H1 (cell line): ENCODE results near the gene CENPI. TPM values are rescaled to one million over a fixed set of nuclear protein-coding genes. Genes with fewer than 3 reads are reported as not detected.

Experiments used
- CHD1 ChIP-seq: IDR thresholded peaks from 2 replicates; pipeline ENCODE4 v1.6.1; 2012; ENCODE audit warnings: low read depth, low read length, improper control_type of control experiment
- POLR2AphosphoS5 ChIP-seq: IDR thresholded peaks from 2 replicates; pipeline ENCODE4 v1.6.1; 2011; ENCODE audit warnings: low read depth, low read length
- ZNF274 ChIP-seq: IDR thresholded peaks from 2 replicates; pipeline ENCODE4 v1.7.0; 2012; ENCODE audit warnings: low read length, borderline replicate concordance; ENCODE audit errors: extremely low read depth
- polyA plus RNA-seq, 7 experiments: library from polyadenylated mRNA; depleted of rRNA in 3 of 7; stranded (reverse) in 5 of 7; unstranded in 2 of 7; fragments of >200 nt in 5 of 7; fragments of 200-250 nt in 2 of 7; gene quantifications; 1 replicate in 5 of 7; 2 replicates in 1 of 7; 4 replicates in 1 of 7; pipeline versions ENCODE4 v1.2.1 to v1.2.3, GENCODE V29; 2011 to 2013; ENCODE audit warnings: missing spikeins in 2 of 7, mixed read lengths in 2 of 7
- total RNA-seq: library from RNA; stranded (reverse); fragmentation: NEBNext Ultra II Directional; extraction: Animal tissue kit (Norgen Biotek cat#: 25700); gene quantifications from 2 replicates; pipeline ENCODE4 v1.2.1, GENCODE V29; 2021
- TF ChIP-seq, protein P1 (sequence below), 3 experiments: IDR thresholded peaks; 1 replicate in 2 of 3; 2 replicates in 1 of 3; pipeline versions ENCODE4 v1.5.1 to v1.6.1; 2011; ENCODE audit warnings: low read length in 3 of 3, mild to moderate bottlenecking in 3 of 3, inconsistent platforms in 2 of 3, low read depth in 1 of 3, moderate library complexity in 1 of 3; ENCODE audit not compliant: insufficient read depth in 1 of 3; ENCODE audit errors: control extremely low read depth in 1 of 3

The CENPI gene
- total and polyA plus RNA-seq, 2 of the 8 experiments (the other 6 are each of a cell fraction or from before 2014, with no cell fraction given) = 7.2 to 22.5 TPM

DNA sequence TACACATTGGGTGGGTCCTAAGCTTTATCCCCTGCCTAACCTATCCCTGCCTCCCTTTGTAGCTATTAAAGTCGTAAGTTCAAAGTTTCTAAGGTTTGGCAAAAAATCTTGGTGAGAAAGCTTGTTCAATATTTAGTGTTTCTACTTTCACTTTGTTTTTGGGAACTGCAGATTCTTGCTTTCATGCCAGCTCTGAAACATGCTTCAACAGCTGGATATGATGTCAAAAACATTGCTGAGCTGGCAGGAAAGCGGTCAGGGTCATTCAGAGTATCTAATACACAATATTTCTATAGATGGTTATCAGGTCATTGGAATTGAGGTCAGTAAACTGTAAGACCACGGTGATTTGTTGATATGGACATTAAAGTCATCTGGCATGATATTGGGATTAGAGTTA lies 19.7 kb downstream of the CENPI start (continued):
- TF ChIP-seq, protein P1, sequence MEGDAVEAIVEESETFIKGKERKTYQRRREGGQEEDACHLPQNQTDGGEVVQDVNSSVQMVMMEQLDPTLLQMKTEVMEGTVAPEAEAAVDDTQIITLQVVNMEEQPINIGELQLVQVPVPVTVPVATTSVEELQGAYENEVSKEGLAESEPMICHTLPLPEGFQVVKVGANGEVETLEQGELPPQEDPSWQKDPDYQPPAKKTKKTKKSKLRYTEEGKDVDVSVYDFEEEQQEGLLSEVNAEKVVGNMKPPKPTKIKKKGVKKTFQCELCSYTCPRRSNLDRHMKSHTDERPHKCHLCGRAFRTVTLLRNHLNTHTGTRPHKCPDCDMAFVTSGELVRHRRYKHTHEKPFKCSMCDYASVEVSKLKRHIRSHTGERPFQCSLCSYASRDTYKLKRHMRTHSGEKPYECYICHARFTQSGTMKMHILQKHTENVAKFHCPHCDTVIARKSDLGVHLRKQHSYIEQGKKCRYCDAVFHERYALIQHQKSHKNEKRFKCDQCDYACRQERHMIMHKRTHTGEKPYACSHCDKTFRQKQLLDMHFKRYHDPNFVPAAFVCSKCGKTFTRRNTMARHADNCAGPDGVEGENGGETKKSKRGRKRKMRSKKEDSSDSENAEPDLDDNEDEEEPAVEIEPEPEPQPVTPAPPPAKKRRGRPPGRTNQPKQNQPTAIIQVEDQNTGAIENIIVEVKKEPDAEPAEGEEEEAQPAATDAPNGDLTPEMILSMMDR (IDR thresholded peaks at IDR 0.05; ENCODE audit: control extremely low read depth in 1 of 3, insufficient read depth in 1 of 3, low read depth in 1 of 3, low read length in 3 of 3) = no peak
- TF ChIP-seq POLR2AphosphoS5 (no peak), ZNF274 (no peak), CHD1 (no peak)
